Hindlimb muscle (tissue), 1 donor: ENCODE results near the gene LRP5. TPM values are rescaled to one million over a fixed set of nuclear protein-coding genes. Genes with fewer than 3 reads are reported as not detected.

Experiments used
- DNase-seq: peaks from one replicate; pipeline ENCODE4 v3.0.0-alpha.2; 2013
- polyA plus RNA-seq: library from polyadenylated mRNA; unstranded; fragments of 120-200 nt; gene quantifications from one replicate; pipeline ENCODE4 v1.2.1, GENCODE V29; 2013; ENCODE audit not compliant: insufficient read length

LRP5 gene
- 55.0 TPM for polyA plus RNA-seq

- DNase-seq, result peak; percentile 51
Observed at GRCh38 chr11:68312117-68312779, at the start of gene LRP5. TSS of gene LRP5 (plus strand) at chr11:68312591. CDS start at chr11:68312715, 124 bp downstream.

- no peak for DNase-seq
Observed at GRCh38 chr11:68263444-68264035, 48.9 kb upstream of the LRP5 start.

DNA sequence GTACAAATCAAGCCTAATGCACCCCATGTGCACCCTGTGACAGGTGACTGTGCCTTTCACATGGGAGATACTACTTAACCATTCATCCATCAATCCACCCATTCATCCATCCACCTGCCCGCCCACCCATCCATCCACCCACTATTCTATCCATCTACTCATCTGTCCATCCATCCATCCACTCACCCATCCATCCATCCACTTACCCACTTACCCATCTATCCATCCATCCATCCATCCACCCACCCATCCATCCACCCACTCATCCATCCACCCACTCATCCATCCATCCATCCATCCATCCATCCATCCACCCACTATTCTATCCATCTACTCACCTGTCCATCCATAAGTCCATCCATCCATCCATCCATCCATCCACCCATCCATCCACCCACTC, 48.1 kb upstream of the LRP5 start:
- no peak for DNase-seq

- no peak for DNase-seq
Observed at GRCh38 chr11:68264741-68265540, 47.5 kb upstream of the LRP5 start.

- DNase-seq, result no peak
Observed at GRCh38 chr11:68266121-68266891, 46.1 kb upstream of the LRP5 start.

DNA sequence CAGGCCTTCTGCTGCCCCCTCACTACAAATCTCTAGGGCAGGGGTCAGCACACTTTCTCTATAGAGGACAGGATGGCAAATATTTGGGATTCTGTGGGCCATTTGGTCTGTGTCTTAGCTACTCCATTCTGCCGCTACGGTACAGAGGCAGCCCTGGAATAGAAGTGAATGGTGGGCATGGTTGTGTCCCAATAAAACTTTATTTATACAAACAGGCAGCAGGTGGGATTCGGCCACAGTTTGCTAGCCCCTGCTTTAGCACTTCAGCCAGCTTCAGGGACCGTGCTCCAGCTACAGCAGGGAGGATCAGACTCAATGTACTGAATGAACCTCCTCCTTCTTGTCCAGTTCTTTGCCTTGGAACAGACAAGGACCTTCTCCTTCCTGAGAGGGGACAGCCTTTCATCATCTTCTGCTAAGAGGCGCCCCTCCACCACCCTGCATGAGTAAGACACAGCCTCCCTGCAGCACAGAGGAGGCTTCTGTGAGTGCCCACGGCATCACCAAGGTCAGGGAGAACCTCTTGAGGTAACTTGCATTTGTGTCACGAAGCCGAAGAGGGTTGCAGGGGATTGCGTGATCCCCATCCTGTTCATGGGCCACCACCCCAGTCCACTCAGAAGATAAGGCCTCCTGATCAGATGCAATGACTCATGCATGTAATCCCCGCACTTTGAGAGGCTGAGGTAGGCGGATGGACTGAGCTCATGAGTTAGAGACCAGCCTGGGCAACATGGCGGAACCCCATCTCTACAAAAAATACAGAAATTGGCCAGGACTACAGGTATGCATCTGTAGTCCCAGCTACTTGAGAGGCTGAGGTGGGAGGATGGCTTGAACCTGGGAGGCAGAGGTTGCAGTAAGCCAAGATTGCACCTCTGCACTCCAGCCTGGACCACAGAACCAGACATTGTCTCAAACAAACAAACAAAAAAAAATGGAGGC, 45.2 kb upstream of the LRP5 start:
- DNase-seq, result no peak

DNA sequence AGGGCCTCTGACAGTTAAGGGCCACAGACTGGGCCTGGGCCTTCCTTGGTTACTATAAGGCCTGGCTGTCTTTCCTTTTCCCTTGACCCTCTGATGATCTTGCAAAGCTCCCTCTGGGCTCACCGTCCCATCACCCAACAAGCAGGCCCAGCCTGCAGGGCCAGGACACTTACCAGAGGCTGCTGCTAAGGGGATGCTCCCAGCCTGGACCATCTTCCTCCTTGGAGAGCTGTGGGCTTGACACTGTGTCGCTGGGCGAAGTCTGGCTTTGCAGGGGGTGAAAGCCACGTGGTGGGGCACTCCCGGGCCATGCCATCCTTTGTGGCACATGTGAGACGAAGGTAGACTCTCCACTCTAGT, 44.5 kb upstream of the LRP5 start:
- DNase-seq, result no peak

- DNase-seq, result no peak
Observed at GRCh38 chr11:68269414-68270081, 42.8 kb upstream of the LRP5 start.

- DNase-seq, result no peak
Observed at GRCh38 chr11:68270196-68271022, 42.0 kb upstream of the LRP5 start.

DNA sequence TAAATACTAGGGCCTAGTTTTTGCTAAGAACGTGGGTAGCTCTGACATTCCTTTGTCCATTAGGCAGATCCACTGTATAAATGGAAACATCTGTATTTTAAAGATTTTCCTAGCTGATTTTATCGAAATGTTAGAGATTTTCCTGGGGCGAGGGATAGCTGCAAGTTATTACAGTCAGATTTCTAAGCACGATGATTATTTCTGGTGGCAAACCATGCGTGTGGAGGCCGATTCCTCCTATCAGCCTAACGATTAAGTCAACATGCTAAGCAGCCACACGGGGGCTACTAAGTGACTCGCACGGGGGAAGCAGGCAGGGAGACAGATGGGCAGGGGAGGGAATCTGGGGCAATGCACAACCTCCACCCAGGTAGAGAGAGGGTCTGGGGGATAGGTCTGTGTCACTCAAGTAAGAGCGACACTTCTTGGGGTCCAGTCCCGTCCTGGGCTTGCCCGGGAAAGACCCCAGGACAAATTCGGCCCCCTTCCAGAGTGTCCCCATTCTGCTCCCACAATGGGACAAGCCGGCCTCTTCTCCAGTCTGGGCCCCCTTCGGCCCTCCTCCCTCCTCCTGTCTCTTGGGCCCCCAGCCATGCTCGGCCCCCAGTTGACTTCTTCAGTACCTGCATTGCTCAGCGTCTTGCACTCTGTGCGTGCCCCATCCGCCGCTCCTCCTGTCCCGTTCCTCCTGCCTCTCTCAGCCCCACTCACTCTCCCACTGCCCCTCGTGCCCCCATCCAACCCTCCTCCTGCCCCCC, 41.2 kb upstream of the LRP5 start:
- peak; percentile 66 for DNase-seq

- peak; percentile 96 for DNase-seq
Observed at GRCh38 chr11:68271781-68272608, 40.4 kb upstream of the LRP5 start, which contains the start of gene C11orf24. TSS of gene C11orf24 (minus strand) at chr11:68271973. CDS start at chr11:68263767, 8,206 bp downstream.

GRCh38 chr11:68273026-68273738, 39.2 kb upstream of the LRP5 start:
- DNase-seq, result no peak

- no peak for DNase-seq
Observed at GRCh38 chr11:68274306-68274705, 38.1 kb upstream of the LRP5 start.

GRCh38 chr11:68275721-68276507, 36.5 kb upstream of the LRP5 start:
- DNase-seq, result no peak

DNA sequence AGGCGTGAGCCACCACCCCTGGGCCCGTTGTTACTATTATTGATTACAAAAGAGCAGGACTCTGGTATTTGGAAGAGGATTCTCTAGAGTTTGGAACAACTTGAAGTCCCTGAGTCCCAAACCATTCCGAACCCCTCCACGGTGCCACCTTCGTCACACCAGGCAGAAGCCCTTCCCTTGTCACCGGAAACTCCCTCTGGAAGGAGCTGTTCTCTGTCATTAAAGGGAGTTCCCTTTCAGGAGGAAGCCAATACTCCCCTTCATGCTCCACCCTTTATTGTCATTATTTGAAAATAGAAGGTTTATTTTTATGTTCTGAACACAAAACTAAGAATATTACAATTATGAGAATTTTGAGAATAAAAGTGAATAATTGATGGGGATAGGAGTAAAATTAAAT, 35.5 kb upstream of the LRP5 start:
- DNase-seq, result no peak

DNA sequence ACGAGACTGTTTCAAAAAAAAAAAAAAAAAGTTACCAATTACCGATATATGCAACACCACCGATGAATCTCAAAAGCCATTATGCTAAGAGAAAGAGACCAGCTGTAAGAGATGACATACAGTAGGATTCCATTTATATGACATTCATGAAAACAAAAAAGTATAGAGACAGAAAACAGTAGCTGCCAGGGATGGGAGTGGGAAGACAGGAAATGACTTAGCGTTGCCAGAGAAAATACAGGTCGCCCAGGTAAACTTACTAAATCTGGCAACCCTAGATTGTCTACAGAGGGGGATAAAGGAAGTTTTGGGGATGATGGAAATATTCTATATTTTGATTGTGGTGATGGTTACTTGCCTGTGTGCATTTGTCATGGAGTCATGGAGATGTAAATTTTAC, 32.7 kb upstream of the LRP5 start:
- no peak for DNase-seq
